Heart left ventricle (tissue), 16 donors: ENCODE measurements around the gene ULK1. TPM values are rescaled to one million over a fixed set of nuclear protein-coding genes. Genes with fewer than 3 reads are reported as not detected.
A peak's percentile ranks its signal among the peaks of the same experiment; 100 is the strongest.

Source experiments
- ATAC-seq, 4 donors: fragments of 200-7000 bp; cut with Tn5 transposase; one replicate each; pipeline ENCODE4 v1.9.1; 2020 to 2022; ENCODE audit warnings: moderate library complexity in 4 of 4, mild to moderate bottlenecking in 3 of 4, moderate number of reproducible peaks in 1 of 4
- DNase-seq, 5 donors: peaks; one replicate each; pipeline ENCODE4 v3.0.0-alpha.2; 2020
- H3K27ac ChIP-seq, 12 donors: fragments of 200-600 bp; sonication (generic) in 4 of 12; one replicate each; pipeline versions ENCODE4 v1.5.0 to v1.8.0; 2016 to 2022; ENCODE audit warnings: mild to moderate bottlenecking in 2 of 12
- H3K27me3 ChIP-seq, 9 donors: fragments of 200-600 bp; sonication (generic) in 2 of 9; one replicate each; pipeline versions ENCODE4 v1.5.1 to v1.8.0; 2016 to 2022; ENCODE audit warnings: mild to moderate bottlenecking in 3 of 9
- H3K36me3 ChIP-seq, 9 donors: fragments of 200-600 bp; sonication (generic) in 2 of 9; one replicate each; pipeline versions ENCODE4 v1.5.0 to v1.8.0; 2018 to 2022; ENCODE audit warnings: mild to moderate bottlenecking in 2 of 9
- H3K4me1 ChIP-seq, 12 donors: fragments of 200-600 bp; sonication (generic) in 4 of 12; one replicate each; pipeline versions ENCODE4 v1.5.0 to v1.8.0; 2016 to 2022; ENCODE audit warnings: mild to moderate bottlenecking in 3 of 12
- H3K4me3 ChIP-seq, 12 donors: fragments of 200-600 bp; sonication (generic) in 4 of 12; one replicate each; pipeline versions ENCODE4 v1.5.0 to v1.8.0; 2017 to 2022; ENCODE audit warnings: mild to moderate bottlenecking in 9 of 12, moderate library complexity in 4 of 12
- H3K9me3 ChIP-seq, 12 donors: fragments of 200-600 bp; sonication (generic) in 4 of 12; one replicate each; pipeline versions ENCODE4 v1.5.0 to v1.8.0; 2016 to 2022; ENCODE audit warnings: mild to moderate bottlenecking in 1 of 12
- POLR2A ChIP-seq, 2 donors: fragments of 450-650 bp; IDR thresholded peaks; one replicate each; pipeline ENCODE4 v1.6.1; 2017; ENCODE audit warnings: antibody characterized with exemption in 2 of 2, mild to moderate bottlenecking in 2 of 2, moderate library complexity in 2 of 2
- WGBS, 4 donors: extraction: QIAGEN DNeasy Blood & Tissue Kit in 2 of 4; methylation state at CpG; one replicate each; pipeline versions ENCODE4 v1.1.5 to v1.1.7; 2013 to 2018; 5-methylcytosine and 5-hydroxymethylcytosine counted together
- intact Hi-C, 10 donors: fragments of 100-400 bp; cut with DNase I; formaldehyde crosslinking; loops; one replicate each; pipeline versions ENCODE4 v1.11.1 to v1.14.2; 2022
- polyA plus RNA-seq, 2 donors: library from polyadenylated mRNA; stranded (reverse); fragments of 200-250 nt; gene quantifications; one replicate each; pipeline ENCODE4 v1.2.3, GENCODE V29; 2013
- total RNA-seq, 9 donors: library from RNA; depleted of rRNA in 2 of 9; stranded (reverse); fragments of >200 nt in 2 of 9; fragmentation: NEBNext Ultra II Directional in 3 of 9; extraction: Animal tissue kit (Norgen Biotek cat#: 25700) in 3 of 9; gene quantifications; one replicate each; pipeline versions ENCODE4 v1.1.0 to v1.2.4, GENCODE V29; 2016 to 2023
- TF ChIP-seq, protein P1 (sequence below), 12 donors: fragments of 200-600 bp; sonication (generic) in 4 of 12; IDR thresholded peaks; one replicate each; pipeline versions ENCODE4 v1.5.0 to v1.8.0; 2018 to 2022; ENCODE audit warnings: antibody characterized with exemption in 12 of 12, mild to moderate bottlenecking in 5 of 12
- donor health status: ischemic (EF 13 %, LVEDD 7.1; RV severe dilation, severe dysfunction).
- donor health status: healthy with polysubstance abuse.
- donor health status: DM: no; HTN: yes; CAD: no.
- donor health status: DM: no; HTN: no; CAD: no.
- donor health status: ischemic (EF 25% LVEDD 6.9; RV normal size, moderate dysfunction).
- donor health status: ischemic (EF 25% LVEDD 5.7; RV mildly dilated, moderate dysfunction).
- donor health status: healthy.
- donor health status: DM: yes; HTN: yes; CAD: no.
- donor health status: ischemic (EF 35%, LVEDD 5.7; RV mildly dilated, moderate dysfunction).
- donor health status: nonischemic (EF 11% LVEDD 7.7; RV severe dilation, severe dysfunction).
- donor health status: DM: yes; HTN: yes; CAD: no.
- donor health status: PGD.
- donor health status: ischemic (EF 29% LVEDD 5.4; RV normal size, mild dysfunction).
- donor health status: nonischemic (EF 23%, LVEDD 6.1; RV moderate dilation, normal function).

ULK1 gene
- total and polyA plus RNA-seq, 11 donors: 21.9 to 56.0 (median 41.8) TPM

- 87 to 90% (median 89%) methylated on average over 14 to 15 of the region's 15 CpGs for whole genome bisulfite sequencing, 4 donors
- no peak for TF ChIP-seq POLR2A (IDR thresholded peaks at IDR 0.05)
- TF ChIP-seq, protein P1, sequence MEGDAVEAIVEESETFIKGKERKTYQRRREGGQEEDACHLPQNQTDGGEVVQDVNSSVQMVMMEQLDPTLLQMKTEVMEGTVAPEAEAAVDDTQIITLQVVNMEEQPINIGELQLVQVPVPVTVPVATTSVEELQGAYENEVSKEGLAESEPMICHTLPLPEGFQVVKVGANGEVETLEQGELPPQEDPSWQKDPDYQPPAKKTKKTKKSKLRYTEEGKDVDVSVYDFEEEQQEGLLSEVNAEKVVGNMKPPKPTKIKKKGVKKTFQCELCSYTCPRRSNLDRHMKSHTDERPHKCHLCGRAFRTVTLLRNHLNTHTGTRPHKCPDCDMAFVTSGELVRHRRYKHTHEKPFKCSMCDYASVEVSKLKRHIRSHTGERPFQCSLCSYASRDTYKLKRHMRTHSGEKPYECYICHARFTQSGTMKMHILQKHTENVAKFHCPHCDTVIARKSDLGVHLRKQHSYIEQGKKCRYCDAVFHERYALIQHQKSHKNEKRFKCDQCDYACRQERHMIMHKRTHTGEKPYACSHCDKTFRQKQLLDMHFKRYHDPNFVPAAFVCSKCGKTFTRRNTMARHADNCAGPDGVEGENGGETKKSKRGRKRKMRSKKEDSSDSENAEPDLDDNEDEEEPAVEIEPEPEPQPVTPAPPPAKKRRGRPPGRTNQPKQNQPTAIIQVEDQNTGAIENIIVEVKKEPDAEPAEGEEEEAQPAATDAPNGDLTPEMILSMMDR (IDR thresholded peaks at IDR 0.05): no peak
- no peak overlapping the region for H3K4me3 ChIP-seq
- peaks cover 23 to 60% (median 40%) of the 10 kb centered on the region in 12 donors for H3K4me1 ChIP-seq
- no peaks in the 10 kb centered on the region for H3K27me3 ChIP-seq
- DNase-seq (no peak), ATAC-seq (no peak)
- intact Hi-C loops: loop anchor here in 1 of 10 donors (2.0 kb wide), 1 partner anchor 17 kb away; no protein-coding TSS in a partner anchor
- no peaks in the 10 kb centered on the region for H3K9me3 ChIP-seq
- H3K27ac ChIP-seq: no peak overlapping the region
- peaks cover 0 to 41% (median 33%) of the 10 kb centered on the region in 9 donors for H3K36me3 ChIP-seq
Observed at GRCh38 chr12:131905630-131906091, 11.2 kb downstream of the ULK1 start.

GRCh38 chr12:131907379-131908091, 13.1 kb downstream of the ULK1 start:
- DNase-seq: peak in 1 of 5 donors; percentile 22
- no peak overlapping the region for H3K4me3 ChIP-seq
- peaks cover 0 to 60% (median 50%) of the 10 kb centered on the region in 9 donors for H3K36me3 ChIP-seq
- no peaks in the 10 kb centered on the region for H3K9me3 ChIP-seq
- H3K27me3 ChIP-seq: no peaks in the 10 kb centered on the region
- H3K27ac ChIP-seq: no peak overlapping the region
- intact Hi-C loops: no loop called here
- H3K4me1 ChIP-seq: peaks cover 13 to 56% (median 31%) of the 10 kb centered on the region in 12 donors
- ATAC-seq: no peak
- TF ChIP-seq, protein P1 (IDR thresholded peaks at IDR 0.05): no peak
- no peak for TF ChIP-seq POLR2A (IDR thresholded peaks at IDR 0.05)
- WGBS, 4 donors: 89 to 96% (median 93%) methylated on average over 19 to 31 of the region's 31 CpGs

DNA sequence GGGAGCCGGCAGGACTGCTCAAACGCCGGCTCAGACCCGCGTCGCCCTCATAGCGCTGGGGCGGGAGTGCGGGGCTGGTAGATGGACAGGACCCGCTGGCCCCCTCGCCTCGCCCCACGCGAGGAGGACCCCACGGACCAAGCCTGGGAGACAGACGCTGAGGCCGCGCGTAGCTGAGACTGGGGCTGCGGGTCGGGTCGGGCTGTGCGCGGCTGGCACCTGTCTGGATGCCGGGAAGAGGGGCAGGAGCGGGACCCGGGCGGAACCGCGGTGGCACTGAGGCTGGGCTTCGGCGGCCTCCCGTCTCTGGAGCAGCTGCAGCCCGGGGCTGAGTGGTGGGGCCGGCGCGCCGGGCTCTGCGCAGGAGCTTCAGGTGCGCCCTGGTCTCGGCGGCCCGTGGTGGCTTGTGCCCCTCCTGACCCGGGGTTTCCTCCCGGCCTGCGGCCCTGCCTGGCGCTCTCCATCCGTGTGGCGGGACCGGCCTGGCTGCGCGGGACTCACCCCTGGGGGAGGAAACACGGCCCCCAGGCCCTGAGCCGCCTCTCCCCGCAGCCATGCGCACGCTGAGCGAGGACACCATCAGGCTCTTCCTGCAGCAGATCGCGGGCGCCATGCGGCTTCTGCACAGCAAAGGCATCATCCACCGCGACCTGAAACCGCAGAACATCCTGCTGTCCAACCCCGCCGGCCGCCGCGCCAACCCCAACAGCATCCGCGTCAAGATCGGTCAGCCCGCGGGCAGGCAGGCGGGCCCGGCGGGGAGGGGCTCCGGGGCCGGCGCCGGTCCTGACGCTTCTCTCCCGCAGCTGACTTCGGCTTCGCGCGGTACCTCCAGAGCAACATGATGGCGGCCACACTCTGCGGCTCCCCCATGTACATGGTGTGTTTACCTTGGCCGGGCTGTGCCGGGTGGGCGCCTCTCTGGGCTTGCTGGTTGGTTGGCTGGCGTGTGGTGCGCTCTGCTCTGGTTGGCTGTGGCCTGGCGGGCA, 14.0 kb downstream of the ULK1 start:
- ATAC-seq (no peak), DNase-seq (peak in 1 of 5 donors; percentile 35)
- 97% methylated on average over 57 to 96 of the region's 96 CpGs for WGBS, 4 donors
- Histone ChIP-seq H3K36me3 (peaks cover 0 to 67% (median 57%) of the 10 kb centered on the region in 9 donors), H3K27ac (no peak overlapping the region), H3K27me3 (no peaks in the 10 kb centered on the region), H3K9me3 (no peaks in the 10 kb centered on the region), H3K4me3 (no peak overlapping the region), H3K4me1 (peaks cover 4 to 55% (median 28%) of the 10 kb centered on the region in 12 donors)
- TF ChIP-seq POLR2A (IDR thresholded peaks at IDR 0.05): no peak
- TF ChIP-seq, protein P1 (IDR thresholded peaks at IDR 0.05): no peak
- intact Hi-C loops: no loop called here
